Measurements from ENCODE around the gene ZNF75A. TPM values are rescaled to one million over a fixed set of nuclear protein-coding genes. Genes with fewer than 3 reads are reported as not detected.
A peak's percentile ranks its signal among the peaks of the same experiment; 100 is the strongest.

The ZNF75A gene
- total and polyA plus RNA-seq, 9 of the 15 experiments (the other 6 are each of a cell fraction or from before 2014, with no cell fraction given), result 7.2 to 24.5 (median 17.1) TPM

GRCh38 chr16:3348547-3349167 lies 43.4 kb downstream of the ZNF75A start (continued):
- TF ChIP-seq, protein P1, sequence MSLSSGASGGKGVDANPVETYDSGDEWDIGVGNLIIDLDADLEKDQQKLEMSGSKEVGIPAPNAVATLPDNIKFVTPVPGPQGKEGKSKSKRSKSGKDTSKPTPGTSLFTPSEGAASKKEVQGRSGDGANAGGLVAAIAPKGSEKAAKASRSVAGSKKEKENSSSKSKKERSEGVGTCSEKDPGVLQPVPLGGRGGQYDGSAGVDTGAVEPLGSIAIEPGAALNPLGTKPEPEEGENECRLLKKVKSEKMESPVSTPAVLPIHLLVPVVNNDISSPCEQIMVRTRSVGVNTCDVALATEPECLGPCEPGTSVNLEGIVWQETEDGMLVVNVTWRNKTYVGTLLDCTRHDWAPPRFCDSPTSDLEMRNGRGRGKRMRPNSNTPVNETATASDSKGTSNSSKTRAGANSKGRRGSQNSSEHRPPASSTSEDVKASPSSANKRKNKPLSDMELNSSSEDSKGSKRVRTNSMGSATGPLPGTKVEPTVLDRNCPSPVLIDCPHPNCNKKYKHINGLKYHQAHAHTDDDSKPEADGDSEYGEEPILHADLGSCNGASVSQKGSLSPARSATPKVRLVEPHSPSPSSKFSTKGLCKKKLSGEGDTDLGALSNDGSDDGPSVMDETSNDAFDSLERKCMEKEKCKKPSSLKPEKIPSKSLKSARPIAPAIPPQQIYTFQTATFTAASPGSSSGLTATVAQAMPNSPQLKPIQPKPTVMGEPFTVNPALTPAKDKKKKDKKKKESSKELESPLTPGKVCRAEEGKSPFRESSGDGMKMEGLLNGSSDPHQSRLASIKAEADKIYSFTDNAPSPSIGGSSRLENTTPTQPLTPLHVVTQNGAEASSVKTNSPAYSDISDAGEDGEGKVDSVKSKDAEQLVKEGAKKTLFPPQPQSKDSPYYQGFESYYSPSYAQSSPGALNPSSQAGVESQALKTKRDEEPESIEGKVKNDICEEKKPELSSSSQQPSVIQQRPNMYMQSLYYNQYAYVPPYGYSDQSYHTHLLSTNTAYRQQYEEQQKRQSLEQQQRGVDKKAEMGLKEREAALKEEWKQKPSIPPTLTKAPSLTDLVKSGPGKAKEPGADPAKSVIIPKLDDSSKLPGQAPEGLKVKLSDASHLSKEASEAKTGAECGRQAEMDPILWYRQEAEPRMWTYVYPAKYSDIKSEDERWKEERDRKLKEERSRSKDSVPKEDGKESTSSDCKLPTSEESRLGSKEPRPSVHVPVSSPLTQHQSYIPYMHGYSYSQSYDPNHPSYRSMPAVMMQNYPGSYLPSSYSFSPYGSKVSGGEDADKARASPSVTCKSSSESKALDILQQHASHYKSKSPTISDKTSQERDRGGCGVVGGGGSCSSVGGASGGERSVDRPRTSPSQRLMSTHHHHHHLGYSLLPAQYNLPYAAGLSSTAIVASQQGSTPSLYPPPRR (CRISPR knock-in tag; IDR thresholded peaks at IDR 0.05; ENCODE audit: borderline replicate concordance), result peak; percentile 74; the same call in 1 of the 2 replicates
- no peak for TF ChIP-seq HNRNPLL (IDR thresholded peaks at IDR 0.05; ENCODE audit: low read depth, low read length, poor library complexity, severe bottlenecking)
- TF ChIP-seq SETDB1 (IDR thresholded peaks at IDR 0.05; ENCODE audit: low read length), result no peak
- 0 out of 2 replicates have a peak, but pooled peaks have one; percentile 36 for TF ChIP-seq TRIM28 (IDR thresholded peaks at IDR 0.05)
- peak; percentile 85 for TF ChIP-seq POLR2AphosphoS5 (IDR thresholded peaks at IDR 0.05; ENCODE audit: control insufficient read depth, insufficient read depth, low read depth, low read length)
- TF ChIP-seq FOSL1 (tag; conservative IDR thresholded peaks at IDR 0.05), result peak; percentile 83
- peak; percentile 94; the same call in 1 of the 2 replicates for TF ChIP-seq HDAC2 (IDR thresholded peaks at IDR 0.05)
- TF ChIP-seq ZNF274 (IDR thresholded peaks at IDR 0.05; ENCODE audit: borderline replicate concordance, low read depth, low read length), result no peak
- TF ChIP-seq FOXK2 (conservative IDR thresholded peaks at IDR 0.05 in 1 of 2, IDR thresholded peaks at IDR 0.05 in 1 of 2; ENCODE audit: low read depth in 2 of 2), result peak in 1 of 2 experiments; percentile 57; a peak in 2 of 4 replicates
- TF ChIP-seq ZNF175 (CRISPR knock-in tag; IDR thresholded peaks at IDR 0.05; ENCODE audit: low read depth), result peak; percentile 73; the same call in 1 of the 2 replicates
- peak; percentile 48; the same call in 1 of the 2 replicates for TF ChIP-seq ETV5 (CRISPR knock-in tag; IDR thresholded peaks at IDR 0.05; ENCODE audit: low read depth)
- TF ChIP-seq EGR1 (conservative IDR thresholded peaks at IDR 0.05), result peak; percentile 76
- peak; percentile 87 for TF ChIP-seq SMARCA4 (IDR thresholded peaks at IDR 0.05)
- TF ChIP-seq ZNF644 (tag; IDR thresholded peaks at IDR 0.05; ENCODE audit: low read depth), result peak; percentile 69; the same call in 1 of the 2 replicates
- no peak; the same call in 1 of the 2 replicates for TF ChIP-seq ZBED1 (IDR thresholded peaks at IDR 0.05)
- TF ChIP-seq TAF9B (IDR thresholded peaks at IDR 0.05; ENCODE audit: partially characterized antibody), result peak; percentile 35
- 0 out of 2 replicates have a peak, but pooled peaks have one; percentile 22 for TF ChIP-seq DDX20 (tag; IDR thresholded peaks at IDR 0.05; ENCODE audit: low read depth)
- no peak for TF ChIP-seq SIN3B (IDR thresholded peaks at IDR 0.05; ENCODE audit: low read depth)
- peak; percentile 95 for TF ChIP-seq KLF16 (IDR thresholded peaks at IDR 0.05)
- TF ChIP-seq UBTF (IDR thresholded peaks at IDR 0.05; ENCODE audit: borderline replicate concordance in 1 of 2, low read depth in 2 of 2, low read length in 2 of 2), result no peak
- TF ChIP-seq CREM (IDR thresholded peaks at IDR 0.05; ENCODE audit: low read depth), result peak; percentile 82
- TF ChIP-seq COPS2 (conservative IDR thresholded peaks at IDR 0.05), result no peak
- peak; percentile 87 for TF ChIP-seq MTA2 (IDR thresholded peaks at IDR 0.05; ENCODE audit: low read depth)
- TF ChIP-seq ATF7 (IDR thresholded peaks at IDR 0.05), result peak; percentile 80
